Measurements from ENCODE around the gene CKB.

CKB gene

GRCh38 chr14:103555559-103556337 lies 33.1 kb upstream of the CKB start:
- TF ChIP-seq TAF1 (IDR thresholded peaks at IDR 0.05; ENCODE audit: borderline replicate concordance, insufficient read depth, low read length) (no peak), REST (IDR thresholded peaks at IDR 0.05; ENCODE audit: insufficient read depth in 1 of 2, low read depth in 2 of 2, low read length in 2 of 2) (no peak), SIN3A (IDR thresholded peaks at IDR 0.05; ENCODE audit: borderline replicate concordance, insufficient read depth, low read length) (no peak), FOXP2 (optimal IDR thresholded peaks at IDR 0.05; ENCODE audit: borderline replicate concordance, extremely low read depth, extremely low read length, insufficient read depth) (no peak), POLR2AphosphoS5 (IDR thresholded peaks at IDR 0.05; ENCODE audit: low read depth, low read length) (no peak)

GRCh38 chr14:103552846-103553210 lies 30.2 kb upstream of the CKB start:
- TF ChIP-seq SIN3A (IDR thresholded peaks at IDR 0.05; ENCODE audit: borderline replicate concordance, insufficient read depth, low read length) (no peak), POLR2AphosphoS5 (IDR thresholded peaks at IDR 0.05; ENCODE audit: low read depth, low read length) (no peak), TAF1 (IDR thresholded peaks at IDR 0.05; ENCODE audit: borderline replicate concordance, insufficient read depth, low read length) (no peak), REST (IDR thresholded peaks at IDR 0.05; ENCODE audit: insufficient read depth in 1 of 2, low read depth in 2 of 2, low read length in 2 of 2) (no peak), FOXP2 (optimal IDR thresholded peaks at IDR 0.05; ENCODE audit: borderline replicate concordance, extremely low read depth, extremely low read length, insufficient read depth) (no peak)

GRCh38 chr14:103552011-103552845 lies 29.6 kb upstream of the CKB start:
- TF ChIP-seq FOXP2 (optimal IDR thresholded peaks at IDR 0.05; ENCODE audit: borderline replicate concordance, extremely low read depth, extremely low read length, insufficient read depth) (no peak), SIN3A (IDR thresholded peaks at IDR 0.05; ENCODE audit: borderline replicate concordance, insufficient read depth, low read length) (no peak), POLR2AphosphoS5 (IDR thresholded peaks at IDR 0.05; ENCODE audit: low read depth, low read length) (no peak), REST (IDR thresholded peaks at IDR 0.05; ENCODE audit: insufficient read depth in 1 of 2, low read depth in 2 of 2, low read length in 2 of 2) (no peak), TAF1 (IDR thresholded peaks at IDR 0.05; ENCODE audit: borderline replicate concordance, insufficient read depth, low read length) (no peak)

GRCh38 chr14:103551338-103551762 lies 28.7 kb upstream of the CKB start:
- no peak for TF ChIP-seq TAF1 (IDR thresholded peaks at IDR 0.05; ENCODE audit: borderline replicate concordance, insufficient read depth, low read length)
- no peak for TF ChIP-seq FOXP2 (optimal IDR thresholded peaks at IDR 0.05; ENCODE audit: borderline replicate concordance, extremely low read depth, extremely low read length, insufficient read depth)
- TF ChIP-seq SIN3A (IDR thresholded peaks at IDR 0.05; ENCODE audit: borderline replicate concordance, insufficient read depth, low read length), result no peak
- TF ChIP-seq REST (IDR thresholded peaks at IDR 0.05; ENCODE audit: insufficient read depth in 1 of 2, low read depth in 2 of 2, low read length in 2 of 2), result no peak
- no peak for TF ChIP-seq POLR2AphosphoS5 (IDR thresholded peaks at IDR 0.05; ENCODE audit: low read depth, low read length)
